Measurements from ENCODE around the gene PDK1.

- TF ChIP-seq CTCF (IDR thresholded peaks at IDR 0.05): no peak
- TF ChIP-seq EP300 (IDR thresholded peaks at IDR 0.05; ENCODE audit: low read depth): no peak
- no peak for TF ChIP-seq POLR2A (IDR thresholded peaks at IDR 0.05)
These were observed 36.9 kb upstream of the PDK1 start for GRCh38 chr2:172518995-172519394.

Data from transverse colon (tissue), 3 donors.